ENCODE data around the gene ZNF674.
"Not testable (repeated sequence)": the region's sequence is repeated elsewhere in the genome, so short reads cannot be mapped to it uniquely, and the experiment has no call there.

ZNF674 gene

DNA sequence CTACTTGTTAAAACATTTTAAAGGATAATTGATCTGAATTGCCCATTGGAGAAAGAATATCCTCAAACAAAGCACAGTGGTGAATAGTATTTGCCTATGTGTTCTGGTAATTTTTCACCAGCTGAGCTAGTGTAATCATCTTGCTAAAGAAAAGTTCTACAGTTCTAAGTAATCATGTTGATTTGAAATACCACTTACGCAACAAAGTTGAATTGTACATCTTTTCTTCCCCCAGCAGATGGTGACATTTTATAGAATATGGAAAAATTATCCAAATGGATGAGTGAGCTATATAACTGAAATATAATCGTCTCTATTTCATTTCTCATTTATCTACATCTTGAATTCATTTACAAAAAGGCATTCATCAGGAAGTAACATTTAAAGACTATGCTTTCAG, 9.7 kb upstream of the ZNF674 start:
- no peaks in the 10 kb centered on the region for H3K36me3 ChIP-seq (ENCODE audit: insufficient read depth, low read length)
- no peak overlapping the region for H3K4me3 ChIP-seq
- TF ChIP-seq FOXP2 (optimal IDR thresholded peaks at IDR 0.05; ENCODE audit: control extremely low read depth, extremely low read length, insufficient read depth) (no peak), POLR2AphosphoS5 (IDR thresholded peaks at IDR 0.05; ENCODE audit: borderline replicate concordance, low read depth, low read length) (no peak), EZH2 (IDR thresholded peaks at IDR 0.05) (no peak)
- no peak overlapping the region for H3K9ac ChIP-seq (ENCODE audit: insufficient read length)
- H3K9me3 ChIP-seq (ENCODE audit: low read depth, low read length): no peaks in the 10 kb centered on the region
- DNase-seq (ENCODE audit: low read depth, low spot score): peak; percentile 8
- no peak overlapping the region for H3K27ac ChIP-seq

DNA sequence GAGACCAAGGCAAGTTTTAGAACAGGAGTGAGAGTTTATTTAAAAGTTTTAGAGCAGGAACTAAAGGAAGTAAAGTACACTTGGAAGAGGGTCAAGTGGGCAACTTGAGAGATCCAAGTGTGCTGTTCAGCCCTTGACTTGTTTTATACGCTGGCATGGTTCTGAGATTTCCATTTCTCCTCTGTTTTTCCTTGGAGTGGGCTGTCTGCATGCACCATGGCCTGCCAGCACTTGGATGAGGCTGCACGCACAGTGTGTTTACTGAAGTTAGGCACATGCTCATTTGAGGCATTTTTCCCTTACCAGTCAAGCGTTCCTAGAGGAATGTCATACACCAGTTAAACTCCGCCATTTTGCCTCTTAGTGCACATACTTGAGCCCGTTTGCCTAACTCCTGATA, 8.7 kb upstream of the ZNF674 start:
- Histone ChIP-seq H3K36me3 (ENCODE audit: insufficient read depth, low read length) (no peaks in the 10 kb centered on the region; the same call in 1 of the 2 replicates), H3K9me3 (ENCODE audit: low read depth, low read length) (no peaks in the 10 kb centered on the region), H3K4me3 (no peak overlapping the region), H3K27ac (no peak overlapping the region), H3K9ac (ENCODE audit: insufficient read length) (no peak overlapping the region)
- TF ChIP-seq EZH2 (IDR thresholded peaks at IDR 0.05) (no peak), POLR2AphosphoS5 (IDR thresholded peaks at IDR 0.05; ENCODE audit: borderline replicate concordance, low read depth, low read length) (no peak), FOXP2 (optimal IDR thresholded peaks at IDR 0.05; ENCODE audit: control extremely low read depth, extremely low read length, insufficient read depth) (no peak)
- DNase-seq (ENCODE audit: low read depth, low spot score): no peak

GRCh38 chrX:46551494-46552128, 6.4 kb upstream of the ZNF674 start:
- no peak overlapping the region for H3K27ac ChIP-seq
- DNase-seq (ENCODE audit: low read depth, low spot score): no peak
- H3K9ac ChIP-seq (ENCODE audit: insufficient read length): no peak overlapping the region

DNA sequence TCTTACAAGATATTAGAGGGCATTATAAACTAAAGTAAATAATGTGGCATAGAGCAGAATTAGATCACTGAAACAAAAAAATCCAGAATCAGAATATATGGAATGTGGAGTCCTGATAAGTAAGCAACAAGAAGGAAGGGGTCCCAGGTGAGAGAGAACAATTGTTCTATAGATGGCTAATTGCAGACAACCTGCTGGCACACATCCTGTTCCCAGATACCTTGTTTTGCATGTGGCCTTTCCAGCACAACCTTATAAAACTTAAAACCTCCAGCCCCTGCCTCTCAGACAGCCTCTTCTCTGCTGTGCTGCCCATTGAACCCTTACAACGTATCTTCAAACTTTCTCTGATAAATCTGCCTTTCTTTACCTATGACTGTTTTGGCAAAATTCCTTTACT, 4.7 kb upstream of the ZNF674 start:
- no peak overlapping the region for H3K9ac ChIP-seq (ENCODE audit: insufficient read length)
- TF ChIP-seq POLR2AphosphoS5 (IDR thresholded peaks at IDR 0.05; ENCODE audit: borderline replicate concordance, low read depth, low read length) (no peak), FOXP2 (optimal IDR thresholded peaks at IDR 0.05; ENCODE audit: control extremely low read depth, extremely low read length, insufficient read depth) (no peak), EZH2 (IDR thresholded peaks at IDR 0.05) (no peak)
- H3K4me3 ChIP-seq: no peak overlapping the region
- no peaks in the 10 kb centered on the region for H3K9me3 ChIP-seq (ENCODE audit: low read depth, low read length)
- peaks cover 18% of the 10 kb centered on the region for H3K36me3 ChIP-seq (ENCODE audit: insufficient read depth, low read length)
- H3K27ac ChIP-seq: no peak overlapping the region
- DNase-seq (ENCODE audit: low read depth, low spot score): no peak

More at GRCh38 chrX:46551494-46552128, 6.4 kb upstream of the ZNF674 start:
- H3K36me3 ChIP-seq (ENCODE audit: insufficient read depth, low read length): peaks cover 16% of the 10 kb centered on the region
- no peaks in the 10 kb centered on the region for H3K9me3 ChIP-seq (ENCODE audit: low read depth, low read length)
- TF ChIP-seq FOXP2 (optimal IDR thresholded peaks at IDR 0.05; ENCODE audit: control extremely low read depth, extremely low read length, insufficient read depth) (no peak), POLR2AphosphoS5 (IDR thresholded peaks at IDR 0.05; ENCODE audit: borderline replicate concordance, low read depth, low read length) (no peak), EZH2 (IDR thresholded peaks at IDR 0.05) (no peak)
- H3K4me3 ChIP-seq: no peak overlapping the region

DNA sequence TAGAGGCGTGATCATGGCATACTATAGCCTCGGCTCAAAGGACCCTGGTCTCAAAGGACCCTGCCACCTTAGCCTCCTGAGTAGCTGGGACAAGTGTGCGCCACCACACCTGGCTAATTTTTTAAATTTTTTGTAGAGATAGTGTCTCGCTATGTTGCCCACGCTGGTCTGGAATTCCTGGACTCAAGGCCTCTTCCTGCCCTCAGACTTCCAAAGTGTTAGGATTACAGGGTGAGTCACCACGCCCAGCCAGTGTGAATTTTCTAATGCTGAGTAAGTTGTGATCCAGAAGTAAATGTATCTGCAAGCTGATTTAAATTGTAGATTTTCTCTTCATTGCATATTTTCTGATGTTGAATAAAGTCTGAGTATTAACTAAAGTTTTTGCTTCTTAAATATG, 2.6 kb upstream of the ZNF674 start:
- H3K9ac ChIP-seq (ENCODE audit: insufficient read length): no peak overlapping the region
- no peak overlapping the region for H3K27ac ChIP-seq
- no peak overlapping the region for H3K4me3 ChIP-seq
- TF ChIP-seq EZH2 (IDR thresholded peaks at IDR 0.05) (no peak), FOXP2 (optimal IDR thresholded peaks at IDR 0.05; ENCODE audit: control extremely low read depth, extremely low read length, insufficient read depth) (no peak), POLR2AphosphoS5 (IDR thresholded peaks at IDR 0.05; ENCODE audit: borderline replicate concordance, low read depth, low read length) (no peak)
- no peaks in the 10 kb centered on the region for H3K9me3 ChIP-seq (ENCODE audit: low read depth, low read length)
- no peak for DNase-seq (ENCODE audit: low read depth, low spot score)
- peaks cover 18% of the 10 kb centered on the region for H3K36me3 ChIP-seq (ENCODE audit: insufficient read depth, low read length)

- not testable (repeated sequence) for H3K9me3 ChIP-seq (ENCODE audit: low read depth, low read length); DNase-seq (ENCODE audit: low read depth, low spot score); H3K27ac ChIP-seq
- Histone ChIP-seq H3K4me3 (peak overlapping the region; percentile 90), H3K9ac (ENCODE audit: insufficient read length) (peak overlapping the region; percentile 97), H3K36me3 (ENCODE audit: insufficient read depth, low read length) (peaks cover 18% of the 10 kb centered on the region)
Observed at GRCh38 chrX:46544527-46544926, 694 bp downstream of the ZNF674 start.

- DNase-seq (ENCODE audit: low read depth, low spot score): no peak
- no peaks in the 10 kb centered on the region for H3K9me3 ChIP-seq (ENCODE audit: low read depth, low read length)
- H3K4me3 ChIP-seq: no peak overlapping the region
- H3K27ac ChIP-seq: no peak overlapping the region
- peaks cover 17% of the 10 kb centered on the region for H3K36me3 ChIP-seq (ENCODE audit: insufficient read depth, low read length)
- no peak for TF ChIP-seq EZH2 (IDR thresholded peaks at IDR 0.05)
- no peak for TF ChIP-seq POLR2AphosphoS5 (IDR thresholded peaks at IDR 0.05; ENCODE audit: borderline replicate concordance, low read depth, low read length)
- TF ChIP-seq FOXP2 (optimal IDR thresholded peaks at IDR 0.05; ENCODE audit: control extremely low read depth, extremely low read length, insufficient read depth): no peak
- no peak overlapping the region for H3K9ac ChIP-seq (ENCODE audit: insufficient read length)
Observed at GRCh38 chrX:46543441-46543840, 1.8 kb downstream of the ZNF674 start.

DNA sequence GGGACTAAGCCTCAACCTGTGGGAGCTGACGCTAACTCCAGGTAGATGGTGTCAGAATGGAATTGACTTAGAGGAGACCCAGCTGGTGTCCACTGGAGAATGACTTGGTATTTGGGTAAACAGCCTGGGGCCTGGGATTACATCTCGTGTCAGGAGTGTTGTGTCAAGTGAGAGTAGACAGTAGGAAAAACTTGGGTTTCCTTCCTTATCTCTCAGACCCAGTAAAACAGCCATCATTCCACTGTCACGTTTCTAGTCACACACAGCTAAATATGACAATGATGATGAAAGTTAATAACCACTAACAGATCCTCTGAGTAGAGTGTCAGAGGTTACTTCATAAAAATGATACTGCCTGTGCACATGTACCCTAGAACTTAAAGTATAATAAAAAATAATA, 13.8 kb downstream of the ZNF674 start:
- Histone ChIP-seq H3K9me3 (ENCODE audit: low read depth, low read length) (no peaks in the 10 kb centered on the region), H3K9ac (ENCODE audit: insufficient read length) (no peak overlapping the region), H3K27ac (no peak overlapping the region), H3K4me3 (no peak overlapping the region), H3K36me3 (ENCODE audit: insufficient read depth, low read length) (no peaks in the 10 kb centered on the region)
- DNase-seq (ENCODE audit: low read depth, low spot score): no peak
- TF ChIP-seq FOXP2 (optimal IDR thresholded peaks at IDR 0.05; ENCODE audit: control extremely low read depth, extremely low read length, insufficient read depth) (no peak), POLR2AphosphoS5 (IDR thresholded peaks at IDR 0.05; ENCODE audit: borderline replicate concordance, low read depth, low read length) (no peak), EZH2 (IDR thresholded peaks at IDR 0.05) (no peak)

DNA sequence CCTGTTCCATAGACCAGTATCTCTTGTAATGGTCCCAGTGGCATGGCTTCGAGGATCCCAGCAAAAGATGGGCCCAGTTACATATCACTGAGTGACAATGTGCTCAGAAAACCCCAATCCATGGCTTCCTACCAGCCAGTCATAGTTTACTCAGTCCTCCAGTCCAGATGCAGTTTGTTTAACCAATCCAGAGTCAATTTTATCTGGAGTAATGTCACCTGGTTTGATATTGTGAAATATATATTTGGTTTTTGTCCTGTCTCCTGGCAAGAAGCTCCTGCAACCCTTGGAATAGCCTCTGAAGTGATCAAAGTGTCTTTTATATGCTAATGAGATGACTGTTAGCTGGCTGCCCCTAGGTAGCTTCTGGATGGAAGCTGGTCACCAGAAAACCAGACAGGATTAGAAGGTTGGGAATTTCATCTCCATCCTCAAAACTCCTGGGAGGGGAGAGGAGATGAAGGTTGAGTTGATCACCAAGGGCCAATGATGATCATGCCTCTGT, 14.8 kb downstream of the ZNF674 start:
- not testable (repeated sequence) for DNase-seq (ENCODE audit: low read depth, low spot score); H3K9ac ChIP-seq (ENCODE audit: insufficient read length); H3K27ac ChIP-seq; H3K36me3 ChIP-seq (ENCODE audit: insufficient read depth, low read length); H3K4me3 ChIP-seq; H3K9me3 ChIP-seq (ENCODE audit: low read depth, low read length)

GRCh38 chrX:46529740-46530403, 15.3 kb downstream of the ZNF674 start:
- DNase-seq (ENCODE audit: low read depth, low spot score); H3K9me3 ChIP-seq (ENCODE audit: low read depth, low read length); H3K4me3 ChIP-seq; H3K36me3 ChIP-seq (ENCODE audit: insufficient read depth, low read length); H3K9ac ChIP-seq (ENCODE audit: insufficient read length); H3K27ac ChIP-seq: not testable (repeated sequence)

DNA sequence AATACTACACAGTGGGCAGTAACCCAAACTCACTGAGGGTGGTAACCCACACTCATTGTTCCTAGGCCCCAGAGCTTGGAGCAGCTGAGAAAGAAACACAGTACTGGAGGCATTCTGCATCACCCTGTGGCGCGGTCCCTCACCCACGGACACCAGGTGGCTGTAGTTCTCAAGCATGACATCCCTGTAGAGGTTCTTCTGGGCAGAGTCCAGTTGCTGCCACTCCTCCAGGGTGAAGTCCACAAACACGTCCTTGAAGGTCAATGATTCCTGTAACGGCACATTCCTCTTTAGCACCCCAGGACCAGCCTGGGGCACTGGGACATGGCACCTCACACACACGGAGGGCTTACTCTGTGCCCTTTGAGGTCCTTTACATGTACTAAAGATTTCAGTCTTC, 16.6 kb downstream of the ZNF674 start:
- DNase-seq (ENCODE audit: low read depth, low spot score); H3K9ac ChIP-seq (ENCODE audit: insufficient read length); H3K9me3 ChIP-seq (ENCODE audit: low read depth, low read length); H3K36me3 ChIP-seq (ENCODE audit: insufficient read depth, low read length); H3K27ac ChIP-seq; H3K4me3 ChIP-seq: not testable (repeated sequence)
